HepG2 (cell line): Measurements from ENCODE around the gene C5orf15. TPM values are rescaled to one million over a fixed set of nuclear protein-coding genes. Genes with fewer than 3 reads are reported as not detected.

Experiments
- ATM ChIP-seq: fragments of 450-650 bp; IDR thresholded peaks from 2 replicates; pipeline ENCODE4 v1.7.1; 2017; ENCODE audit warnings: mild to moderate bottlenecking, borderline replicate concordance
- CENPX ChIP-seq: sonication (generic); formaldehyde crosslinking; IDR thresholded peaks from 2 replicates; pipeline ENCODE4 v1.9.0; 2021; ENCODE audit warnings: mild to moderate bottlenecking, missing genetic modification reagents, moderate library complexity
- E2F1 ChIP-seq: sonication (generic); formaldehyde crosslinking; IDR thresholded peaks from 2 replicates; pipeline ENCODE4 v1.5.0; 2020; ENCODE audit warnings: missing genetic modification reagents
- FLYWCH1 ChIP-seq: sonication (generic); formaldehyde crosslinking; IDR thresholded peaks from 2 replicates; pipeline ENCODE4 v1.8.1; 2023; ENCODE audit warnings: mild to moderate bottlenecking, missing genetic modification reagents
- KAT8 ChIP-seq: IDR thresholded peaks from 2 replicates; pipeline ENCODE4 v1.6.1; 2016; ENCODE audit warnings: missing genetic modification reagents, missing compliant biosample characterization
- KLF16 ChIP-seq, 2 experiments: sonication (generic) in 1 of 2; formaldehyde crosslinking in 1 of 2; IDR thresholded peaks; 2 replicates each; pipeline versions ENCODE4 v1.6.1 to v1.8.0; 2016 to 2023; ENCODE audit warnings: missing genetic modification reagents in 2 of 2, missing compliant biosample characterization in 1 of 2
- NR2F1 ChIP-seq, 2 experiments: fragments of 450-650 bp in 1 of 2; formaldehyde crosslinking in 1 of 2; IDR thresholded peaks; 2 replicates each; pipeline versions ENCODE4 v1.5.0 to v1.6.1; 2016 to 2020; ENCODE audit warnings: mild to moderate bottlenecking in 1 of 2, missing compliant biosample characterization in 1 of 2, missing genetic modification reagents in 1 of 2, moderate library complexity in 1 of 2
- TAF1 ChIP-seq: sonication (generic); formaldehyde crosslinking; IDR thresholded peaks from 2 replicates; pipeline ENCODE4 v1.4.0; 2020; ENCODE audit warnings: missing genetic modification reagents
- TEAD2 ChIP-seq: sonication (generic); formaldehyde crosslinking; IDR thresholded peaks from 2 replicates; pipeline ENCODE4 v1.9.0; 2021; ENCODE audit warnings: missing genetic modification reagents
- ZBTB33 ChIP-seq: sonication (generic); formaldehyde crosslinking; IDR thresholded peaks from 2 replicates; pipeline ENCODE4 v1.4.0; 2020; ENCODE audit warnings: missing genetic modification reagents
- ZBTB40 ChIP-seq, 2 experiments: fragments of 450-650 bp in 1 of 2; sonication (generic) in 1 of 2; formaldehyde crosslinking in 1 of 2; IDR thresholded peaks; 2 replicates each; pipeline versions ENCODE4 v1.6.1 to v1.8.0; 2016 to 2022; ENCODE audit warnings: antibody characterized with exemption in 1 of 2, mild to moderate bottlenecking in 1 of 2, missing genetic modification reagents in 1 of 2
- ZBTB42 ChIP-seq: sonication (generic); formaldehyde crosslinking; IDR thresholded peaks from 2 replicates; pipeline ENCODE4 v1.5.0; 2020; ENCODE audit warnings: mild to moderate bottlenecking, missing genetic modification reagents
- ZNF331 ChIP-seq: sonication (generic); formaldehyde crosslinking; IDR thresholded peaks from 2 replicates; pipeline ENCODE4 v1.4.0; 2020; ENCODE audit warnings: missing genetic modification reagents
- ZNF451 ChIP-seq: sonication (generic); formaldehyde crosslinking; IDR thresholded peaks from 2 replicates; pipeline ENCODE4 v1.5.0; 2020; ENCODE audit warnings: mild to moderate bottlenecking, missing genetic modification reagents
- ZNF691 ChIP-seq: sonication (generic); formaldehyde crosslinking; IDR thresholded peaks from 2 replicates; pipeline ENCODE4 v1.4.0; 2020; ENCODE audit warnings: missing genetic modification reagents, low read depth, mild to moderate bottlenecking, borderline replicate concordance
- polyA plus RNA-seq, 8 experiments: library from polyadenylated mRNA; depleted of rRNA in 3 of 8; stranded (reverse) in 7 of 8; unstranded in 1 of 8; fragments of >200 nt; fragmentation: Illumina TruSeq in 4 of 8; extraction: Trizol in 4 of 8; gene quantifications; 2 replicates each; pipeline versions ENCODE4 v1.2.1 to v1.2.3, GENCODE V29; 2011 to 2016; ENCODE audit warnings: low read depth in 4 of 8, missing spikeins in 1 of 8, mixed read lengths in 1 of 8; ENCODE audit not compliant: insufficient read depth in 1 of 8
- total RNA-seq, 5 experiments: library from RNA; depleted of rRNA; stranded (reverse); fragments of >200 nt; fragmentation: Illumina TruSeq; extraction: Trizol; gene quantifications; 2 replicates each; pipeline ENCODE4 v1.2.3, GENCODE V29; 2016; ENCODE audit warnings: low read depth in 1 of 5

The C5orf15 gene
- total and polyA plus RNA-seq, 2 of the 13 experiments (the other 11 are each of a cell fraction or from before 2014, with no cell fraction given), result 58.5 to 82.7 TPM

- no peak for TF ChIP-seq ZBTB33 (CRISPR knock-in tag)
- no peak for TF ChIP-seq KAT8
- no peak for TF ChIP-seq TAF1 (CRISPR knock-in tag)
- no peak for TF ChIP-seq FLYWCH1 (CRISPR knock-in tag)
- no peak for TF ChIP-seq KLF16 (CRISPR knock-in tag; IDR thresholded peaks at IDR 0.05)
- no peak for TF ChIP-seq ATM
- TF ChIP-seq ZBTB40 (IDR thresholded peaks at IDR 0.05), result no peak
- no peak for TF ChIP-seq ZBTB40 (CRISPR knock-in tag; IDR thresholded peaks at IDR 0.05)
- TF ChIP-seq CENPX (CRISPR knock-in tag), result no peak
- no peak; the same call in 1 of the 2 replicates for TF ChIP-seq ZNF331 (CRISPR knock-in tag)
- TF ChIP-seq ZNF451 (CRISPR knock-in tag), result no peak
- TF ChIP-seq E2F1 (CRISPR knock-in tag), result no peak
- TF ChIP-seq ZBTB42 (CRISPR knock-in tag), result no peak
- TF ChIP-seq TEAD2, result no peak
- TF ChIP-seq NR2F1 (CRISPR knock-in tag; IDR thresholded peaks at IDR 0.05), result no peak
- TF ChIP-seq ZNF691 (CRISPR knock-in tag), result no peak
These were observed 32.5 kb upstream of the C5orf15 start (continued) for GRCh38 chr5:134000696-134001453.
